AG09309 (cell line): ENCODE results near the gene FRMD3.

Experiments
- DNase-seq: peaks from one replicate; pipeline ENCODE4 v3.0.0-alpha.2; 2010; ENCODE audit warnings: low read depth
- H3K4me3 ChIP-seq: 2 replicates; pipeline ENCODE4 v1.5.1; 2011; ENCODE audit warnings: mild to moderate bottlenecking, low read depth, low read length, moderate library complexity; ENCODE audit not compliant: control insufficient read depth
- CTCF ChIP-seq: IDR thresholded peaks from 2 replicates; pipeline ENCODE4 v1.5.1; 2011; ENCODE audit warnings: mild to moderate bottlenecking, low read depth, low read length, inconsistent platforms; ENCODE audit not compliant: insufficient read depth, control insufficient read depth; ENCODE audit errors: missing control alignments

Gene FRMD3

GRCh38 chr9:83479765-83480164 is 58.4 kb downstream of the FRMD3 start:
- TF ChIP-seq CTCF = no peak
- no peak for DNase-seq
- no peak overlapping the region for H3K4me3 ChIP-seq

- no peak for DNase-seq
- TF ChIP-seq CTCF = no peak
- H3K4me3 ChIP-seq = no peak overlapping the region
These were observed 60.6 kb downstream of the FRMD3 start for GRCh38 chr9:83477571-83477970.

- no peak for DNase-seq
- no peak for TF ChIP-seq CTCF
These were observed 61.1 kb downstream of the FRMD3 start for GRCh38 chr9:83477120-83477519.

GRCh38 chr9:83476513-83476912 is 61.7 kb downstream of the FRMD3 start:
- no peak overlapping the region for H3K4me3 ChIP-seq
- DNase-seq = no peak
- TF ChIP-seq CTCF = no peak

More at GRCh38 chr9:83477120-83477519, 61.1 kb downstream of the FRMD3 start:
- H3K4me3 ChIP-seq = no peak overlapping the region

GRCh38 chr9:83475741-83476140 is 62.5 kb downstream of the FRMD3 start:
- no peak for TF ChIP-seq CTCF
- no peak overlapping the region for H3K4me3 ChIP-seq
- no peak for DNase-seq

- TF ChIP-seq CTCF = no peak
- no peak for DNase-seq
These were observed 63.6 kb downstream of the FRMD3 start for GRCh38 chr9:83474631-83475030.

GRCh38 chr9:83473488-83473971 is 64.7 kb downstream of the FRMD3 start:
- H3K4me3 ChIP-seq = no peak overlapping the region
- no peak for DNase-seq
- TF ChIP-seq CTCF = no peak

More at GRCh38 chr9:83474631-83475030, 63.6 kb downstream of the FRMD3 start:
- no peak overlapping the region for H3K4me3 ChIP-seq
